Activated CD8-positive, alpha-beta memory T cell treated with anti-CD3 and anti-CD28 coated beads, Interleukin-2, amount 50 U/mL, for 24 hours (primary cell): ENCODE results near the gene CDH3.

Source experiments
- DNase-seq: peaks from one replicate; pipeline ENCODE4 v3.0.0-alpha.2; 2020; ENCODE audit errors: extremely low read depth

Gene CDH3

DNA sequence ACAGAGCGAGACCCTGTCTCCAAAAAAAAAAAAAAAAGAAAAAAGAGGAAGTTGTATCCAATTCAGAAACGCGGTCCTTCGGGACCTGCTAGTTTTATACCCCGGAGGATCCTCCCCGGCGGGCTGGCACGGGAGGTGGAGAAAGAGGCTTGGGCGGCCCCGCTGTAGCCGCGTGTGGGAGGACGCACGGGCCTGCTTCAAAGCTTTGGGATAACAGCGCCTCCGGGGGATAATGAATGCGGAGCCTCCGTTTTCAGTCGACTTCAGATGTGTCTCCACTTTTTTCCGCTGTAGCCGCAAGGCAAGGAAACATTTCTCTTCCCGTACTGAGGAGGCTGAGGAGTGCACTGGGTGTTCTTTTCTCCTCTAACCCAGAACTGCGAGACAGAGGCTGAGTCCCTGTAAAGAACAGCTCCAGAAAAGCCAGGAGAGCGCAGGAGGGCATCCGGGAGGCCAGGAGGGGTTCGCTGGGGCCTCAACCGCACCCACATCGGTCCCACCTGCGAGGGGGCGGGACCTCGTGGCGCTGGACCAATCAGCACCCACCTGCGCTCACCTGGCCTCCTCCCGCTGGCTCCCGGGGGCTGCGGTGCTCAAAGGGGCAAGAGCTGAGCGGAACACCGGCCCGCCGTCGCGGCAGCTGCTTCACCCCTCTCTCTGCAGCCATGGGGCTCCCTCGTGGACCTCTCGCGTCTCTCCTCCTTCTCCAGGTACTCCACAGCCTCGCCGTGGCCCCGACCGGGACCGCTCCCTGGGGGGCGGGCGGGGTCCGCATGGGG, at the start of gene CDH3:
TSS of gene CDH3 (plus strand) at position 596 of the 779 bp plus-strand sequence. CDS start at position 666, 70 bp downstream.
- no peak for DNase-seq

DNA sequence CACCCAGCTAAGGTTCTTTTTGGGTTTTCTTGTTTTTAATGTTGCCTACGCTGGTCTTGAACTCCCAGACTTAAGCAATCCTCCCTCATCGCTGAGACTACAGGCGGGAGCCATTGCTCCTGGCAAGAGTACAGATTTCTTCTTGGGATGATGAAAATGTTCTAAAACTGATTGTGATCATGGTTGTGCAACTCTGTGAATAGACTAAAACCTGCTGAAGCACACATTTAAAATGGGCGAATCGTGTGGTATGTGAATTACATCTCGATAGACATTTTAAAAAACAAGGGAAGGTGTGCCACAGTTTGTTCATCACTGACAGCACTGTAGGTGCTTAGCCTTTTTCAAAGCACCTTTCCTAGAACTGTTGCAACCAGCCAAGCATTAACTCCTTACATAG, 48.8 kb upstream of the CDH3 start:
- DNase-seq: no peak

DNA sequence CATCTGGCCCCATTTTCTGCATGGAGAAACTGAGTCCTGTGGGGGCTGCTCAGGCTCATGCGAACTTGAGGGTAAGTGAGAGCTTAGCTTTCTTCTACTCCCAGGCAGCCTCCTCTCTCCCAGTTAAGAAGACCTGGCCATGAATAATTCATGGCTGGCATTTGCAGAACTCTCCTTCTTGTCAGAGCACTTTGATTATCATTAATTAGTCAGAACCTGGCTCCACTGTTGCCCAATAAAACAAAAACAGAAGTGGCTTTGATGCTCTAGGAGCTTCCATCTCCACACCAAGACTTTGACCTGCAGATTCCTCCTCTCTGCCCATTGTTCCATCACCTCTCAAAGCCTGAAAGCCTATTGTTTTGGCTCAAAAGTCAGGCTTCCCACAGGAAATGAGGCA, 45.5 kb upstream of the CDH3 start:
- no peak for DNase-seq

DNA sequence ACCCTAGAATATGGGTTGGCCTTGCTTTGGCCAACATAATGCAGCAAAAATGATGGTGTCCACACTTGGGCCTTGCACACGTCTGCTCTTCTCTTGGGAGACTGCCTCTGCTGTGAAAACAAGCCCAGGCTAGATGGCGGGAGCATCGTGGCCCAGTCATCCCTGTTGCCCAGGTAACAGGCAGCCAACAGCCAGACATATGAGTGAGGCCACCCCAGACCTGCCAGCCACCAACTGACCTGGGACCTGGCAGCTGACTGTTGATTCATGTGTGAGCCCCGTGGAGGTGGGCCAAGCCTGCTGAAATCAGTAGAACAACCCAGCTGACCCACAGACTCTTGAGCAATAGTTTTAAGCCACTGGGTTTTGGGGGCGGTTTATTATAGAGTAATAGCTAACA, 39.4 kb upstream of the CDH3 start:
- no peak for DNase-seq

DNA sequence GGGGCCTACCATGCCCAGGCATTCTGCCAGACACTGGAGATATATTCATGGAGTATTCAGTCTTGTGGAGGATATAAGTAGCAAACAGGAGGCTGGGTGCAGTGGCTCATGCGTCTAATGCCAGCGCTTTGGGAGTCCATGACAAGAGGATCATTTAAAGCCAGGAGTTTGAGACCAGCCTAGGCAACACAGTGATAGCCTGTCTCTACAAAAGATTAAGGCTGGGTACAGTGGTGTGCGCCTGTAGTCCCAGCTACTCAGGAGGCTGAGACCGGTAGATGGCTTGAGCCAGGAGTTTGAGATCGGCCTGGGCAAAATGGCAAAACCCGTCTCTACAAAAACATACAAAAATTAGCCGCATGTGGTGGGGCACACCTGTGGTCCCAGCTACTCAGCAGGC, 37.7 kb upstream of the CDH3 start:
- no peak for DNase-seq

DNA sequence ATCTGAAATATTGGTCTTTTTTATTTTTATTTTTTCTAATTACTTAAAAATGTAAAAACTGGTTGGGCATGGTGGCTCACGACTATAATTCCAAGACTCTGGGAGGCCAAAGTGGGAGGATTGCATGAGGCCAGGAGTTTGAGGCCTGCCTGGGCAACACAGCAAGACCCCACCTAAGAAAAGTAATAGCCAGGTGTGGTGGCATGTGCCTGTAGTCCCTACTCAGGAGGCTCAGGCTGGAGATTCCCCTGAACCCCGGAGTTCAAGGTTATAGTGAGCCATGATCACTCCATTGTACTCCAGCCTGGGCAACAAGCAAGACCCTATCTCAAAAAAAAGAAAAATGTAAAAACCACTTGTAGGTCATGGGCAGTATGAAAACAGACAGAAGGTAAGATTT, 36.8 kb upstream of the CDH3 start:
- no peak for DNase-seq

DNA sequence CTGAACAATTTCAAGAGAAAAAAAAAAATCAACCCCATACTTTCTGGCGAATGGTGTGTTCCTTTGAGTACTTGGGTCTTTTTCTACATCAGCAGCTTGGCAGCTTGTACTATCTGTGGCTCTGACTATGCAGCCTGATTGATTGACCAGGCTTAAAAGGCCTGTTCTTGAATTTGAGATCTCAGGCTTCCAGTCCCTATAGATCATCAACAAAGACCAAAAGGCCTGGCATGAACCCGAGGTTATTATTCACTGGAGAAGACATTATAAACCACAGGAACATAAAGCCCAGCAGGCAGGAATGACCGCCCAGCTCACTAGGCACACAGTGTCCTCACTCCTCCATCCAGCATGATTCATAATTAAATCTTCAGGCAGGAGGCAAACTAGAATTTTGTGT, 32.1 kb upstream of the CDH3 start:
- DNase-seq: no peak

DNA sequence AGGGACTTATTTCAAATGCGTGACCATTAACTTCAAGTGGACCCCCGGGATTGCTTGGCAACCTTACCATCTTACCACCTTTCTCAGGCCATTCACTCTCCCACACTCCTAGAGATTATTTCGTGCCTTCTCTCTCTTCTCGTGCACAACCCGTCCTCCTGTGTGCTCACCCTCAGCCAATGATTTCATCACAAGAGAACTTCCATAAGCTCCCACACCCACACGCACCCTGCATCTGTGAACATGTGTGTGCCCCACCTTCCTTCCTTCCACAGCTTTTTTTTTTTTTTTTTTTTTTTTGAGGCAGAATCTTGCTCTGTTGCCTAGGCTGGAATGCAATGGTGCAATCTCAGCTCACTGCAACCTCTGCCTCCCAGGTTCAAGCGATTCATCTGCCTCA, 27.4 kb upstream of the CDH3 start:
- no peak for DNase-seq

DNA sequence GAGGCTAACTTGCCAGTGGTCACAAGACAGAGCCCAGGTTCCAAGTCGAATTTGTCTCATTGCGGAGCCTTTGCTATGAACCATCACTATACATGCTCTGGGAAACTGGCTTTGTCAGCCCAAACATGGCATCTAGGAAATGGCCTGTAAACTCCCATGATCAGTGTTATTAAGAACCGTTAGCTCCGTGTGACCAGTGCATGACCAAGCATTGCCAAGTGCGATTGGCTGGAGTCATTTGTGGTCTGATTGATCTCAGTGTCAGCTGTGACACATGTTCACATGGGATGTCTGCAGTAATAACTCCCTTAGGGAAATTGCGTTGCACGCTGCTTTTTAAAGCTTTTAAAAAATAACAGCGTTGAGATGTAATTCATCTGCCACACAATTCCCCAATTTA, 18.6 kb upstream of the CDH3 start:
- DNase-seq: no peak

DNA sequence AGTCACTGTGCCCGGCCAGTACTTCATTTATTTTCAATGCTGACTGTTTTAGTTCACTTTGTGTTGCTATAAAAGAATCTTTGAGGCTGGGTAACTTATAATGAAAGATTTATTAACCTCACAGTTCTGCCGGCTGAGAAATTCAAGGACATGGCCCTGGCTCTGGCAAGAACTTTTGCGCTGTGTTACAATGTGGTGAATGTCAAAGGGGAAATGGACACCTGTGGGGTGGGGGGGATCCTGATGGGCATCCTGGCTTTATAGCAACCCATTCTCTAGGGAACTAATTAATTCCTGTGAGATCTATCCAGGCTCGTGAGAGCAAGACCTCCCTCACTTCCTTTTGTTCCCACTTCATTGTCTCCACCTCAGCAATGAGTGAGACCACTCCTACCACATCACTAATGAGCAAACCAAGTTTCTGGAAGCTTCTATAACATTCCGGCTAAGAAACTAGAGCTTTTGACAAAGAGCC, 17.1 kb upstream of the CDH3 start:
- DNase-seq: no peak

DNA sequence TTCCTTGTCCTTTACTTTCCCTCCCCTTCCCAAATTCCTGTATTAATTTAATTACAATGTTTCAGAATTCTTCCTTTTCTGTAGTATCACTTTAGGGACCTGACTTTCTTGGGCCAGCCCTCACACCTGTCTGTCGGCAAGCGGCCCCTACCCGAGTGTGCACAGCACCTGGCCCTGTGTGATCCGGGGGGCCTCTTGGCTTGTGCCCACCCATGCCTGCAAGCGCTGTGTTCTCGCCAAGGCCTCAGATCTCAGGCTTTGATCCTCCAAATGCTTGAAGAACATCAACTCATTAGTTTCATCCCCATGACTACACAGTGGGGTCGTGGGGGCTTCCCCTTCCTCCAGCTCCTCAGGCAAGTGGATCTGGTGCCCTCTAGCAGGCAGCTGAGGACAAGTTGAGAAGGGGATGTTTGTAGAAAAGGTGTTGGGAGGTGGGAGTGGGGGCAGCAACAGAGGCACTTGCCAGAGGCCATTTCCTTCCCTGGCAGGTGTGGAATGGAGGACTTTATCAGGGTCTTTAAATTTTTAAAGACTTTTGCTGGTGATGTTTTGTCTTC, 15.7 kb upstream of the CDH3 start:
- no peak for DNase-seq

DNA sequence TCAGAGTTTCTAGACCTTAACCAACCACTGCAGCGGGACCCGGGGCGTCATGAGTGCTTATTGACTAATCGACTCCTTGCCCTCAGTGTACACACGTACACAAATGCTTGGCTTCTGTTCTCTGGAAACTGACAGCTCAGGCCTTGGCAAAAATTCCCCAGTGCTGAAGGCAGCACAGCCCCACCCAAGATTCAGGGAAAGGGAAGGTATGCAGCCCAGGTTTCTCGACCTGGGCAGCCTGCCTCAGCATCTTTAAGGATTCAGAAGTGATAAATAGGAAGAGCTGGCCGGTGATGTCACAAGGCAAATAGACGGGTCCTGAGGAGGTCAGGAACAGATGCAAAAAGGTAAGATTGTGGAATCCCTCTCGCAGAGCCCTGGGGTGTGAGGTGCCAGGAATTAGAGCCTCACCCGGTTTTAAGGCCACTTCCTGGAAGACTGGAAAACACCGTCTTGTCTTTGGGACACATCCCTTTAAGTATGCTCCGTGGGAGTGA, 9.0 kb upstream of the CDH3 start:
- no peak for DNase-seq

DNA sequence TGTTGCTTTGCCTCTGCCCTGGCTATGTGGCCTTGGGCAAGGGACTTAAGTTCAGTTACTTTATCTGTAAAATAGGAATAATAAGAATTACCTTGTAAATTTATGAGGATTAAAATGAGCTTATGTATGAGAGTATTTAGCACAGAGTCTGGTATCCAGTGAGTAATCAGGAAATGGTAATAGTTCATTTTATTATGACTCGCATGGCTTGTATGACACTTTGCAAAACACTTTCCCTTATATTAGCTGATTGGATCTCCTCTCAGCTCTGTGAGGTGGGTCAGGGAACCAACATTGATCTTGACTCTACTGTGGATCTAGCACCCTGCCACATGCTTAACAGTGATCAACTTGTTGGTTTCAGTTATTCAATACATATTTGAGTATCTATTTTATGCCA, 8.3 kb upstream of the CDH3 start:
- DNase-seq: no peak

DNA sequence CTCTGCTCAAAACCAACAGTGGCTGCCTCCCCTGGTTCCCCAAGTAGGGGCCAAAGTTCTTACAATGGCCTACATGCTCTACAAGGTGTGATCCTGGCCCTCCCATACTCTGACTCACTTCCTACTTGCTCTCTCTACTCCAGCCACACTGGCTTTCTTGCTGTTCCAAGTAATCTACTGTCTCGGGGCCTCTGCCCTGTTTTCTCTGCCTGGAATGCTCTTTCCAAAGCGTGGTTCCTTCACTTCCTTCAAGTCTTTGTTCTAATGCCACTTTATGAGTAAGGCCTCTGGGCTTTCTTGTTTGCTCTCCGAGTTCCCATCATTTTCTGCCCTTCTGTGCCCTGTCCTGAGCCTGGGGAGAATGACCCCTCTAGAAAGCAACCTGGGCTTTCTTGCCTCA, 4.1 kb upstream of the CDH3 start:
- DNase-seq: no peak

DNA sequence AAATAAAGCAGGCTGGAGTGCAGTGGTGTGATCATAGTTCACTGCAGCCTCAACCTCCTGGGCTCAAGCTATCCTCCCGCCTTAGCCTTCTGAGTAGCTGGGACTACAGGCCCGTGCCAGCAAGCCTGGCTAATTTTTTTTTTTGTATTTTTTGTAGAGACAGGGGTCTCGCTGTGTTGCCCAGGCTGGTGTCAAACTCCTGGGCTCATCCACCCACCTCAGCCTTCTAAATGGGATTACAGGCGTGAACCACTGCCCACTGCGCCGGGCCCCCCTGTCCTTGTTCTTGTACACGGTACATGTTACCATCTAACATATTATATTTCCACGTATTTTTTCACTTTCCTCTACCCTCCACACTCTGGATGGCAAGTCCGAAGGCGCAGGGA, 3.1 kb upstream of the CDH3 start:
- DNase-seq: no peak

DNA sequence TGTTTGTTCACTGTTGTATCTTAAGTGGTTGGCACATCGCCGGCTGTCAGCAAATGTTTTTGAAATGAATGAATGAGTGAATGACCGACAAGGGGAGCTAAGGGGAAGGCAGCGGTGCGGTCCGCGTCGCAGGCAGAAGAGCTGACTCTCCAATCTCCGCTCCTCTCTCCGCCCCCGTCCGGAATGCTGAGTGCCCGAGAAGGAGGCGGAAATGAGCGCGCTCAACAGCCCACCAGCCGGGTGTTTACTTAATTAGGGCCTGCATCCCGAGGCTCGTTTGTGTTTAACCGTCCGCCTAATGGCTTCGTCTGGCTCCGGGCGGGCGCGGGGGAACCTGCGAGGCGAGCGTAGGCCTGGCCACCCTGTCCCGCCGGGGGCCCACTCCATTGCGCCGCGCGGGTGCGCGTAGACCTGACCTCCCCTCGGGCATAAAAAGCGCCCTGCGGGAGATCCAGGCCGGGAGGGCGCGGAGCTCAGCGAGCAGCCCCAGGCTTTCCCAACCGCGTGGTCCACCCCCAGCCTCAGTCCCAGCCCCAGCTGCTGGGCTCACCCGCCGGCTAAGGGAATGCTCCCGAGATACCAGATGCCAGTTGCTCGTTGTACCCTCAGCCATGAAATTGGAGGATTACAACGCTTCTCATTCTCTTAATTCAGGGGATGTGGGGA, 2.5 kb upstream of the CDH3 start:
- no peak for DNase-seq

DNA sequence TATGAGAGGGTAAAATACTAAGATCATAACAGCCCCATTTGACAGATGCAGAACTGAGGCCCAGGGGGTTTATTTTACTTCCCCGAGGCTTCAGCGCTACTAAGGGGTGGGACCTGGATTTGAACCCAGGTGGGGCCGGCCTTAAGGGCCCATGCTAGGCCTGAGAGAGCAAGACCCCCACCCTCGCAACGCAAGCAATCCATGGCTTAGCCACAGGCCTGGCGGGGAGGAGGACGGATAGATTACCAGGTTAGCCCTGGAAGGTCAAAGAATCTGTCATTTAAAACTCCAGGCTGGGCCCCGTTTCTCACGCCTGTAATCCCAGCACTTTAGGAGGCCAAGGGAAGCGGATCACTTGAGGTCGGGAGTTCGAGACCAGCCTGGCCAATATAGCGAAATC, 1.9 kb upstream of the CDH3 start:
- DNase-seq: no peak

DNA sequence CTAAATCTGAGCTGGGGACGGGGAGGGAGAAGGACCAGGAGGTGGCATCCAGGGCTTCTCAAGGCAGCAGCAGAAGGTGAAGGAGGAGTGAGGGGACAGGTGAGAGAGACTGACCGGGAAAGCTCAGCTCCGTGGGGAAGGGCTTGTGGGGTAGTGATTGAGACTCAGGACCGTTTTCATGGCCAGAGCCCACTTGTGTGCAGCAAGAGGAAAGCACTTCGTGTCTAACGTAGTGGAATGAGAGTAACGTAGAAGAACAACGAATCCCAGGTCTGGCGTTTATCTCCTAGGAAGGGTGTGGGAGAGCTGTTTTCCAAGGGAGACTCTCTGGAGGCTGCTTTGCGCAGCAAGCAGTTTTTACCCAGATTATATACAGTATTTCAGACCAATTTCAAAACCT, 1.3 kb upstream of the CDH3 start:
- no peak for DNase-seq

DNA sequence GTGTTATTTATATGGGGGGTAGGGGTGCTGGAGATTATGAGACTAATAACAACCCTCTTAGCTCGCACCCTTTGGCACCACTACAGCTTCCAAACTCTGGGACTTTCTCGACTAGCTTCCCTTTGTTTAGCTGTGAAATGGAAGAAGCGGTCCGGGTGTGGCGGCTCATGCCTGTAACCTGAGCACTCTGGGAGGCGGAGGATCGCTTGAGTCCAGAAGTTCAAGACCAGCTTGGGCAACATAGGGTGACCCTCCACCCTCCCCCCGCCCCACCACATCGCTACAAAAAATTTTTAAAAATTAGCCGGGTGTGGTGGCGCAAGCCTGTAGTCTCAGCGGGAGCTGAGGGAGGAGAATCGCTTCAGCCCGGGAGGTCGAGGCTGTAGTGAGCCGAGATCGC, 814 bp upstream of the CDH3 start:
- DNase-seq: no peak

DNA sequence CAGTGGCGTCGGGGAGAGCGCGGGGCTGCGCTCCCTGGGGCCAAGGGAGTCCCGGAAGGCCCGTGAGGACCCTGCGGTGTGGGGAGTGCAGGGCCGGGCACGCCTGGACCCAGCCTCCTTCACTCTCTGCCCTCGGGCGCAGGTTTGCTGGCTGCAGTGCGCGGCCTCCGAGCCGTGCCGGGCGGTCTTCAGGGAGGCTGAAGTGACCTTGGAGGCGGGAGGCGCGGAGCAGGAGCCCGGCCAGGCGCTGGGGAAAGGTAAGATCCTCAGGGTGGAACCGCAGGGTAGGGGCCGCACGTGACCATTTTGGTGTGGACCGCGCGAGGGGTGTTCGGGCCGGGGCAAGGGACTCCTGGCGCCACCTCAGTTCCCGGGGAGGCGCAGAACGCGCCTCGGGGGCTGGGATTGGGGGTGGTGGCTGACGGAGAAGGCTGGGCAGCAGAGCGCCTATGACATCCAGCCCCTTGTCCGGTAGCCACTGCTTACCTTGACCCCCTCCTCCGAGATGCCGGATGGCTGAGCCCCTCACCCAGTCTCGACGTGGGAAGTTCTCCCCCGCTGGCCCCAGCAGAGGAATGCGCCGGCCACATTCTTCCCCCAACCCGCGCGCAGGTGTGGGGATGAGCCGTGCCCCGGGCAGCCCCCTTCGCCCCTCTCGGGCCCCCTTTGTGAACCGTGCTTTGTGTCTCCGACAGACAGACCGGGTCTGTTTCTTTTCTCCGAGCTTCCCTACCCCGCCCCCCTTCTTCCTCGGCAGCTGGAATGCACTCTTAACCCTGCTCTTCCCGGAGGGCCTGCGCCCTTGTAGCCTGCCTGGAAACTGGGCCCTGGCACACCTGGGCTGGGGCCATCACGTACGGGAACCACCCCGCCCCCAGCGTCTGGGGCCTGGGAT, 631 bp downstream of the CDH3 start:
- no peak for DNase-seq

DNA sequence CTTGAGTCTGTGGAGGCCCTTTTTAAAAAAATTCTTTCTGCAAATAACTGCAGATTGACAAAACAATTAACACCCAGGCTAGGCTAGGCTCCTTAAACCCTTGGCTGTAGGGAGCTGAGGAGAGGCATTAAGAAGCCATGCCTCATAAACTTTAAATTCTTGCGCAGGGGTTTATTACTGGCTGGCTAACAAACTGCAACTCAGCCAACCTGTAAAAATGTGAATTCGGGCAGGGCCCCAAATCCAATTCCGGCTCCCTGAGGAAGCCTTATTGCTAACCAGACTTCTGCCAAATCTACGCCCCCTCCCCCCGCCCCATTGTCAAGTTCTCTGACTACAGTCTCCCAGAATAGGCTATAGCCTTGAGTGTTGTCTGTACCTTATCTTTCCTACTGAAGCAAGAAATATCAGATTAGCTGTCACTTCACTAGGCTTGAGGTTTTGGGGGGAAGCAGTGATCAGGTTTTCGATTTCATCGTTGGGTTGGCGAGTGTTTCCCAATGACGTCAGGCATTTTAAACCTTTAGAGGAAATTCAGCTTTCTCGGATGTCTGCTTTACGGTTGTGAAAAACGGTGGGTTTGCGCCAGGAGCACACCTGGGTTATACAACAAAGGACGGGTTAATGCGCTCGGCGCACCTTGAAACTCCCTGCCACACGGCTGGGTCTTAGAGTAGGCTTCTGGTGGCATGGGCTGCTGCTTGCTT, 2.0 kb downstream of the CDH3 start:
- no peak for DNase-seq
